ENCODE measurements around the gene BATF.
A peak's percentile ranks its signal among the peaks of the same experiment; 100 is the strongest.

The BATF gene

DNA sequence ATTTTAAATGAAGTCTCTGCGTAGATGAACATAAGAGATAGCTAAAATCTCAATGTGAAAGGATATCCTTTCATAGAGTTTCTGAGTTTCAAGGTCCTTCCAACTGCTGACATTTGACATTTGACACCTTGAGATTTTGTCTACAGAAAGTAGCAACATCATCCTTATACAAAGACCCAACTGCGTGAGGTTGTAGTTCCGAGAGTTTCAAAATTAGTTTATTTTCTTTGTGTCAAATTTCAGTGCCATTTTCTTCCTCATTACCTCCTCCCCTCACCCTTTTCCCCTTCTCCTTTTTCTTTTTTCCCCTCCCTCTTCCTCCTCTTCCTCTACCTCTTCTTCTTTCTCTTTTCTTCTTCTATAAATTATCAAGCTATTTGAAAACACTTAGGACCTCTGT, 26.9 kb upstream of the BATF start:
- TF ChIP-seq ZBTB7A (IDR thresholded peaks at IDR 0.05; ENCODE audit: low read depth) (no peak), YY1 (IDR thresholded peaks at IDR 0.05; ENCODE audit: low read depth) (no peak), NFIC (IDR thresholded peaks at IDR 0.05) (no peak), TAF1 (IDR thresholded peaks at IDR 0.05; ENCODE audit: low read depth) (no peak)
- TF ChIP-seq, protein P1, sequence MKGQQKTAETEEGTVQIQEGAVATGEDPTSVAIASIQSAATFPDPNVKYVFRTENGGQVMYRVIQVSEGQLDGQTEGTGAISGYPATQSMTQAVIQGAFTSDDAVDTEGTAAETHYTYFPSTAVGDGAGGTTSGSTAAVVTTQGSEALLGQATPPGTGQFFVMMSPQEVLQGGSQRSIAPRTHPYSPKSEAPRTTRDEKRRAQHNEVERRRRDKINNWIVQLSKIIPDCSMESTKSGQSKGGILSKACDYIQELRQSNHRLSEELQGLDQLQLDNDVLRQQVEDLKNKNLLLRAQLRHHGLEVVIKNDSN (IDR thresholded peaks at IDR 0.05), result no peak
- TF ChIP-seq, protein P2, sequence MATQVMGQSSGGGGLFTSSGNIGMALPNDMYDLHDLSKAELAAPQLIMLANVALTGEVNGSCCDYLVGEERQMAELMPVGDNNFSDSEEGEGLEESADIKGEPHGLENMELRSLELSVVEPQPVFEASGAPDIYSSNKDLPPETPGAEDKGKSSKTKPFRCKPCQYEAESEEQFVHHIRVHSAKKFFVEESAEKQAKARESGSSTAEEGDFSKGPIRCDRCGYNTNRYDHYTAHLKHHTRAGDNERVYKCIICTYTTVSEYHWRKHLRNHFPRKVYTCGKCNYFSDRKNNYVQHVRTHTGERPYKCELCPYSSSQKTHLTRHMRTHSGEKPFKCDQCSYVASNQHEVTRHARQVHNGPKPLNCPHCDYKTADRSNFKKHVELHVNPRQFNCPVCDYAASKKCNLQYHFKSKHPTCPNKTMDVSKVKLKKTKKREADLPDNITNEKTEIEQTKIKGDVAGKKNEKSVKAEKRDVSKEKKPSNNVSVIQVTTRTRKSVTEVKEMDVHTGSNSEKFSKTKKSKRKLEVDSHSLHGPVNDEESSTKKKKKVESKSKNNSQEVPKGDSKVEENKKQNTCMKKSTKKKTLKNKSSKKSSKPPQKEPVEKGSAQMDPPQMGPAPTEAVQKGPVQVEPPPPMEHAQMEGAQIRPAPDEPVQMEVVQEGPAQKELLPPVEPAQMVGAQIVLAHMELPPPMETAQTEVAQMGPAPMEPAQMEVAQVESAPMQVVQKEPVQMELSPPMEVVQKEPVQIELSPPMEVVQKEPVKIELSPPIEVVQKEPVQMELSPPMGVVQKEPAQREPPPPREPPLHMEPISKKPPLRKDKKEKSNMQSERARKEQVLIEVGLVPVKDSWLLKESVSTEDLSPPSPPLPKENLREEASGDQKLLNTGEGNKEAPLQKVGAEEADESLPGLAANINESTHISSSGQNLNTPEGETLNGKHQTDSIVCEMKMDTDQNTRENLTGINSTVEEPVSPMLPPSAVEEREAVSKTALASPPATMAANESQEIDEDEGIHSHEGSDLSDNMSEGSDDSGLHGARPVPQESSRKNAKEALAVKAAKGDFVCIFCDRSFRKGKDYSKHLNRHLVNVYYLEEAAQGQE (IDR thresholded peaks at IDR 0.05; ENCODE audit: low read depth), result no peak

DNA sequence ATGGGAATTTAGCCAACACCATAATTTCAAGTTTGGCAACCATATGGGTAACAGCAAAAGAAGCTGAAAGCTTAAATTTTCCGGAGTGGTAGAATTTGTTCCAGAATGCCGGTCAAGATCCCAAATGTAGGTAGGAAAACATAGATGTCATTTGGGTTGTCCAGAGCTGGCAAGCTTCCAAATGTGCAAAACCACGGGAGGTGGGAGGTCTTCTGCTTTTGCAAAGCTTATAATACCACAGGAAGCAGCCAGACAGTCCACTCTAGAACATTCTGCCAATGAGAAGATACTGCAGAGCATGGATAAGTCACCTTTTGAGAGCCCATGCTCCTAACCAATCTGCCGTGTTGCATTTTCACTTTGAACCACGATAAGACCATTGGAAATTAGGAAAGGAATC, 26.4 kb upstream of the BATF start:
- TF ChIP-seq TCF12 (IDR thresholded peaks at IDR 0.05; ENCODE audit: low read depth) (no peak), ZBTB7A (IDR thresholded peaks at IDR 0.05; ENCODE audit: low read depth) (no peak), NFIC (IDR thresholded peaks at IDR 0.05) (0 out of 2 replicates have a peak, but pooled peaks have one; percentile 16), YY1 (IDR thresholded peaks at IDR 0.05; ENCODE audit: low read depth) (no peak)

DNA sequence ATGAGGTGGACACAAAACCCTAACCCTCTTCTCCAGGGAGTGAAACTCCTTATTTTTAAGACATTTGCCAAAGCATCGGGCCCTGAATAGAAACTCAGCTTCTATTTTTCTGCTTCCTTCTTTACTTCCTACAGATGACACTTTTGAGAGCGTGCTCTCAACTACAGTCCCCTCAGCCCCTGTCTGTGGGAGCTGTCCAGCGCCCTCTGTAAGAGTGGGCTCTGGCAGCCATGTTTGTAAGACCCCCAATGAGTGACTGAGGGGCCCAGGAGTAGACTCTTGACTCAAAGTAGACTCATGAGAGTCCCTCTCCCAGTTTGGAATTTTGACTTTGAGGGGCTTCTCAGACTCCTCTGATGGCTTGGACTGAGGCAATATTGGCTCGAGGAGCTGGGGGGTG, 25.5 kb upstream of the BATF start:
- TF ChIP-seq TEAD4 (IDR thresholded peaks at IDR 0.05) (no peak), RAD21 (IDR thresholded peaks at IDR 0.05; ENCODE audit: low read depth) (no peak)
- TF ChIP-seq, protein P2 (IDR thresholded peaks at IDR 0.05; ENCODE audit: low read depth), result peak; percentile 67

DNA sequence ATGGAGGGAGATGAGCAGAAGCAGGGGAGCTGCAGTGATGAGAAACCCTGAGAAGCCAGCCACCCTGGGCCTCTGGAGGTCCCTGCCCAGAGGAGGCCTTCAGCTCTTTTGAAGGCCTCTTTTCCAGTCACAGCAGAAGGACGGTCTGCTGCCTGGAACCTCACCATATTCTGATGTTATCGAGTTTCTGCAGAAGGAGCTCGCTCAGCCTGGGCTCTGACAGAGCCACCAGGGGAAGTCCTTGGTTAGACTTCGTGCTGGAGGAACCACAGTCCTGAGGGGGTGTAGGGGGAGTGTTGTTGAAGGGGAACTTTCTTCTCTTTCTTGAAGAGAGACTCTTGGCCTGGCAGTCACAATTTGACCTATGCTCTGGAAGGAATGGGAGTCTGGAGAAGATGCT, 25.1 kb upstream of the BATF start:
- TF ChIP-seq YY1 (IDR thresholded peaks at IDR 0.05; ENCODE audit: low read depth) (no peak), TAF1 (IDR thresholded peaks at IDR 0.05; ENCODE audit: low read depth) (no peak)

DNA sequence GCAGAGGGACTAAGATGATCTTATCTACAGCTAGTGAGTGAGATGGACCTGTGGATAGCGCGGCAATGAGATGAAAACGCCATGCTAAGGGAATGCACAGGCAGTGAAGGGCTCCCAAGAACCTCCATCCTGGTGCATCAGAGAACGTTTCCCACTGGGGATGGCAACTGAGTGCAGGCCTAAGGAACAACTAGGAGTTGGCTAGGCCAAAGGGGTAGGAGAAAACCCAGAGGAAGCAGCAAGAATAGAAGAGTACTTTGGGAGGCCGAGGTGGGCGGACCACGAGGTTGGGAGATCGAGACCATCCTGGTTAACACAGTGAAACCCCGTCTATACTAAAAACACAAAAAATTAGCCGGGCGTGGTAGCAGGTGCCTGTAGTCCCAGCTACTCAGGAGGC, 24.6 kb upstream of the BATF start:
- TF ChIP-seq EP300 (IDR thresholded peaks at IDR 0.05; ENCODE audit: borderline replicate concordance) (no peak), ZBTB7A (IDR thresholded peaks at IDR 0.05; ENCODE audit: low read depth) (no peak), YY1 (IDR thresholded peaks at IDR 0.05; ENCODE audit: low read depth) (no peak), RAD21 (IDR thresholded peaks at IDR 0.05; ENCODE audit: low read depth) (no peak), TAF1 (IDR thresholded peaks at IDR 0.05; ENCODE audit: low read depth) (no peak), CEBPB (IDR thresholded peaks at IDR 0.05) (no peak), FOXM1 (IDR thresholded peaks at IDR 0.05; ENCODE audit: borderline replicate concordance, low read depth) (no peak), CREB1 (IDR thresholded peaks at IDR 0.05; ENCODE audit: low read depth) (no peak), EGR1 (IDR thresholded peaks at IDR 0.05) (no peak), NFIC (IDR thresholded peaks at IDR 0.05) (no peak), TCF12 (IDR thresholded peaks at IDR 0.05; ENCODE audit: low read depth) (no peak), TEAD4 (IDR thresholded peaks at IDR 0.05) (no peak)
- TF ChIP-seq, protein P1 (IDR thresholded peaks at IDR 0.05), result no peak
- TF ChIP-seq, protein P2 (IDR thresholded peaks at IDR 0.05; ENCODE audit: low read depth), result no peak
- TF ChIP-seq, protein P3, sequence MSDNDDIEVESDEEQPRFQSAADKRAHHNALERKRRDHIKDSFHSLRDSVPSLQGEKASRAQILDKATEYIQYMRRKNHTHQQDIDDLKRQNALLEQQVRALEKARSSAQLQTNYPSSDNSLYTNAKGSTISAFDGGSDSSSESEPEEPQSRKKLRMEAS (IDR thresholded peaks at IDR 0.05), result no peak

Measured in Ishikawa (cell line).